ENCODE measurements around the gene A3GALT2. TPM values are rescaled to one million over a fixed set of nuclear protein-coding genes. Genes with fewer than 3 reads are reported as not detected.
"Not testable (repeated sequence)": the region's sequence is repeated elsewhere in the genome, so short reads cannot be mapped to it uniquely, and the experiment has no call there.

Gene A3GALT2
- polyA plus RNA-seq, 2 of the 4 experiments (the other 2 are of a cell fraction), result not detected

DNA sequence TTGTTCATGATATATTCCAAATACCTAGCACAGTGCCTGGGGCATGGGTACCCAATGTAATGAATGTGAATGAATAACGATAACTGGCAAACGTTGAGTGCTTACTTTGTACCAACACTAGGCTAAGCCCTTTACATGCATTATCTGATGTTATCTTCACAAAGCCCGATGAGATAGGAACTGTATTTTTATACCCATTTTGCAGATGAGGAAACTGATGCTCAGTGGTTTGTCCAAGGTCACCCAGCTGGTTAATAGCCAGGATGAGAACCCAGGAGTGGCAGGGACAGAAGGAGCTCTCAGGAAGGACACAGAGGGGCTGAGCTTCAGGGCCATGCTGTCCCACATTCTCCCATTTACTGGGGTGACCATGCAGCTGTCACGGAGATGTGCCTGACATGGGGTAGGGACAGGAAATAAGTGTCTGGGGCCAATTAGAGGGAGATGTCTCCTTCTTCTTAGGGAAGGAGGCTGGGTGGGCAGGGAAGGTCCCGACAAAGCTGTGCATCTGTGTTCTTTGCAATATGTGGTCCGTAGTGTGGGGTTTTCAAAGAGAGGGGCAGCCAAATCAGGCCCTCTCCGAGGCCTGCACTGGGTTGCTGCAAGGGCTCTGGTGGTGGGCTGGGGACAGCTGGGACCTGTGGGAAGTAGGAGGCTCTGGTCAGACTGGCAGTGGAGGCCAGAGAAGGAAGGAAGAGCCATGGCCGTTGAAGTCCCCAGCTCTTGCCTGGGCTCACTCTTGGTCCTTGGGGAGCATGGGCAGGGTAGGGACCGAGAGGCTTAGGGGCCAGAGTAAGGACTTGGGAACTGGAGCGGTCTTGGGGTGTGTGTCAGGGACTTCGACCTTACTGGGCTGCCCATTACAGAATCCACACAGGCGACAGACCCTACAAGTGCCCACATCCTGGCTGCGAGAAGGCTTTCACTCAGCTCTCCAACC is 26.6 kb downstream of the A3GALT2 start:
- FAIRE-seq (no peak), ATAC-seq (no peak; a peak in 1 of 6 replicates), DNase-seq (ENCODE audit: low read depth in 1 of 2, low spot score in 1 of 2) (no peak)
- H3K4me3 ChIP-seq, result no peak overlapping the region
- no peaks in the 10 kb centered on the region for H3K9me3 ChIP-seq
- H3K4me2 ChIP-seq, result no peak overlapping the region
- ChIA-PET CTCF (interaction anchor here (0.7 to 8.6 kb wide), 12 partner anchors 12 to 318 kb away, joined by 3 to 162 read pairs (median 4); partner anchors contain the start of gene ZSCAN20), POLR2A (interaction anchor here (0.6 kb wide), 1 partner anchor 37 kb away, joined by 4 read pairs; no protein-coding TSS in a partner anchor)
- no peak for TF ChIP-seq EP300 (IDR thresholded peaks at IDR 0.05)
- TF ChIP-seq CHD4 (IDR thresholded peaks at IDR 0.05; ENCODE audit: borderline replicate concordance), result no peak
- no peak for TF ChIP-seq MAZ (IDR thresholded peaks at IDR 0.05; ENCODE audit: borderline replicate concordance, low read depth, low read length)
- TF ChIP-seq FOSB (CRISPR knock-in tag; IDR thresholded peaks at IDR 0.05), result no peak
- TF ChIP-seq RCOR1 (IDR thresholded peaks at IDR 0.05; ENCODE audit: low read depth, low read length), result no peak
- no peak for TF ChIP-seq HOXB13 (CRISPR knock-in tag; IDR thresholded peaks at IDR 0.05; ENCODE audit: low read depth)
- no peak for TF ChIP-seq RNF2 (IDR thresholded peaks at IDR 0.05; ENCODE audit: borderline replicate concordance, low read depth)
- no peak for TF ChIP-seq EHF (CRISPR knock-in tag; IDR thresholded peaks at IDR 0.05)
- TF ChIP-seq, protein P1, sequence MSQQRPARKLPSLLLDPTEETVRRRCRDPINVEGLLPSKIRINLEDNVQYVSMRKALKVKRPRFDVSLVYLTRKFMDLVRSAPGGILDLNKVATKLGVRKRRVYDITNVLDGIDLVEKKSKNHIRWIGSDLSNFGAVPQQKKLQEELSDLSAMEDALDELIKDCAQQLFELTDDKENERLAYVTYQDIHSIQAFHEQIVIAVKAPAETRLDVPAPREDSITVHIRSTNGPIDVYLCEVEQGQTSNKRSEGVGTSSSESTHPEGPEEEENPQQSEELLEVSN (IDR thresholded peaks at IDR 0.05; ENCODE audit: borderline replicate concordance, low read depth), result no peak
- no peak for TF ChIP-seq CBX8 (IDR thresholded peaks at IDR 0.05)
- TF ChIP-seq FOSL2 (IDR thresholded peaks at IDR 0.05), result no peak
- no peak for TF ChIP-seq FOSL2 (CRISPR knock-in tag; IDR thresholded peaks at IDR 0.05)
- TF ChIP-seq HEYL (CRISPR knock-in tag; IDR thresholded peaks at IDR 0.05), result no peak
- H3K4me1 ChIP-seq, result no peaks in the 10 kb centered on the region
- no peak overlapping the region for H3K27ac ChIP-seq
- 85% methylated on average over 12 of the region's 13 CpGs for WGBS (ENCODE audit: missing lambda C conversion rate)

DNA sequence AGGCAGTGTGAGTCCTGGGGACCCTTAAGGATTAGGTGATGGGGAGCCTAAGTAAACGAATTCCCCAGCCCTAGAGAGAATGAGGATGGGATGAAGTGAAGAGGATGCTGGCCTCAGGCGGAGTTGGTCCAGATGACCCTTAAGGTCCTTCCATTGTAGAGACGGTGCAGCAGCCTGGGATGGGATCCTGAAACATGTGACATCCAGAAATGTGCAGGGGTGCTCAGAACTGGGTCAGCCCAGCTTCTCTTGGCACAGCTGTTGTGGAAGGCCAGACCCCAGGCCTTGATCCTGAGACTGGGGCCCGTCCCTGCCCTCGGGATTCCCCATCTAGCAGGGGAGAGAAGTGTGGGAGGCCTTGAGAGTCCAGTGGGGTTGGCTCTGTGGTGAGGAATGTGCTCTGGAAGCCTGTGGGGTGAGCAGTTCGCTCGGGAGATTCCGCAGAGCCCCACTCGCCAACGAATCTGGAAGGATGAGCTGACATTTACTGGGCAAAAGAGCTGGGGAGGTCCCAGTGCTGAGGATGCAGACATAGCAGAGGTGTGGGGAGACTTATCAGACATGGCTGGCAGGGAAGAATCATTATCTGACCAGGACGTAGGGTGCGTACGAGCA is 28.1 kb downstream of the A3GALT2 start:
- Histone ChIP-seq H3K27ac (no peak overlapping the region), H3K4me3 (no peak overlapping the region), H3K4me1 (no peaks in the 10 kb centered on the region), H3K4me2 (no peak overlapping the region), H3K9me3 (no peaks in the 10 kb centered on the region)
- 86% methylated on average over 13 of the region's 13 CpGs for WGBS (ENCODE audit: missing lambda C conversion rate)
- TF ChIP-seq POLR2AphosphoS2 (conservative IDR thresholded peaks at IDR 0.05; ENCODE audit: low read length) (no peak), FOXS1 (CRISPR knock-in tag; IDR thresholded peaks at IDR 0.05) (no peak), RARB (CRISPR knock-in tag; IDR thresholded peaks at IDR 0.05) (no peak)
- TF ChIP-seq, protein P2, sequence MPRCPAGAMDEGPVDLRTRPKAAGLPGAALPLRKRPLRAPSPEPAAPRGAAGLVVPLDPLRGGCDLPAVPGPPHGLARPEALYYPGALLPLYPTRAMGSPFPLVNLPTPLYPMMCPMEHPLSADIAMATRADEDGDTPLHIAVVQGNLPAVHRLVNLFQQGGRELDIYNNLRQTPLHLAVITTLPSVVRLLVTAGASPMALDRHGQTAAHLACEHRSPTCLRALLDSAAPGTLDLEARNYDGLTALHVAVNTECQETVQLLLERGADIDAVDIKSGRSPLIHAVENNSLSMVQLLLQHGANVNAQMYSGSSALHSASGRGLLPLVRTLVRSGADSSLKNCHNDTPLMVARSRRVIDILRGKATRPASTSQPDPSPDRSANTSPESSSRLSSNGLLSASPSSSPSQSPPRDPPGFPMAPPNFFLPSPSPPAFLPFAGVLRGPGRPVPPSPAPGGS (IDR thresholded peaks at IDR 0.05), result no peak
- no peak for ATAC-seq
- POLR2A ChIA-PET, result no interaction called here
- no peak for FAIRE-seq
- CTCF ChIA-PET, result interaction anchor here (1.5 to 8.6 kb wide), 3 partner anchors 21 to 177 kb away, joined by 5 to 162 read pairs (median 74); partner anchors contain the start of gene ZSCAN20
- no peak for DNase-seq (ENCODE audit: low read depth in 1 of 2, low spot score in 1 of 2)

DNA sequence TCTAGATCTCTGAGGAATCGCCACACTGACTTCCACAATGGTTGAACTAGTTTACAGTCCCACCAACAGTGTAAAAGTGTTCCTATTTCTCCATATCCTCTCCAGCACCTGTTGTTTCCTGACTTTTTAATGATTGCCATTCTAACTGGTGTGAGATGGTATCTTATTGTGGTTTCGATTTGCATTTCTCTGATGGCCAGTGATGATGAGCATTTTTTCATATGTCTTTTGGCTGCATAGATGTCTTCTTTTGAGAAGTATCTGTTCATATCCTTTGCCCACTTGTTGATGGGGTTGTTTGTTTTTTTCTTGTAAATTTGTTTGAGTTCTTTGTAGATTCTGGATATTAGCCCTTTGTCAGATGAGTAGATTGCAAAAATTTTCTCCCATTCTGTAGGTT is 30.3 kb downstream of the A3GALT2 start:
- H3K4me3 ChIP-seq; ATAC-seq; POLR2A ChIA-PET; H3K9me3 ChIP-seq; CTCF ChIA-PET; FAIRE-seq; DNase-seq (ENCODE audit: low read depth in 1 of 2, low spot score in 1 of 2); H3K4me2 ChIP-seq; H3K27ac ChIP-seq; H3K4me1 ChIP-seq: not testable (repeated sequence)
- 100% methylated on average over 1 of the region's 2 CpGs for WGBS (ENCODE audit: missing lambda C conversion rate)

DNA sequence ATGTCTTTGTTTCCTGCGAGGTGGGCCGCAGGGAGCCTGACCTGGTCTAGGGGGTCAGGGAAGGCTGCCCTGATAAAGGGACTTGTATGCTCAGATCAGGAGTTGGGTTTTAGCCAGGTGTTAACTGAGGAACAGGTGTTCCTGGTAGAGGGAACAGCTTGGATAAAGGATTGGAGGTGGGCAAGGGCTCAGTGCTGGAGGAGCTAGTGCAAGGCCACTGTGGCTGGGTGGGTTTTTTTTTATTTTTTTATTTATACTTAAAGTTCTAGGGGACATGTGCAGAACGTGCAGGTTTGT is 31.1 kb downstream of the A3GALT2 start:
- Histone ChIP-seq H3K27ac (no peak overlapping the region), H3K4me1 (no peaks in the 10 kb centered on the region), H3K4me2 (no peak overlapping the region), H3K4me3 (no peak overlapping the region), H3K9me3 (no peaks in the 10 kb centered on the region)
- no peak for TF ChIP-seq RARB (CRISPR knock-in tag; IDR thresholded peaks at IDR 0.05)
- TF ChIP-seq JUNB (IDR thresholded peaks at IDR 0.05), result no peak
- no peak for TF ChIP-seq FOSB (CRISPR knock-in tag; IDR thresholded peaks at IDR 0.05)
- no peak for TF ChIP-seq HEYL (CRISPR knock-in tag; IDR thresholded peaks at IDR 0.05)
- no peak for TF ChIP-seq ESRRA (IDR thresholded peaks at IDR 0.05; ENCODE audit: borderline replicate concordance, low read length)
- TF ChIP-seq ZFP36 (IDR thresholded peaks at IDR 0.05; ENCODE audit: borderline replicate concordance, partially characterized antibody), result no peak
- DNase-seq (ENCODE audit: low read depth in 1 of 2, low spot score in 1 of 2) (no peak), ATAC-seq (no peak), FAIRE-seq (no peak)
- POLR2A ChIA-PET, result no interaction called here
- WGBS (ENCODE audit: missing lambda C conversion rate), result 97% methylated on average over 3 of the region's 3 CpGs
- CTCF ChIA-PET, result no interaction called here

Measured in A549 (cell line).